SU-DHL-6 (cell line): ENCODE data around the gene KREMEN1.

ENCODE experiments used
- H2AFZ ChIP-seq: fragments of 200-600 bp; sonication (generic); 2 replicates; pipeline ENCODE4 v1.6.1; 2014; ENCODE audit warnings: low read depth, mild to moderate bottlenecking, moderate library complexity, mixed read lengths, antibody characterized with exemption, low read length; ENCODE audit not compliant: severe bottlenecking
- H3F3A ChIP-seq: fragments of 200-600 bp; shearing (Covaris generic); 2 replicates; pipeline ENCODE4 v1.6.0; 2016; ENCODE audit warnings: antibody characterized with exemption, mild to moderate bottlenecking; ENCODE audit not compliant: insufficient read depth
- H3K27ac ChIP-seq: fragments of 200-600 bp; sonication (generic); 2 replicates; pipeline ENCODE4 v1.5.1; 2016; ENCODE audit warnings: low read depth, mild to moderate bottlenecking, low read length, moderate library complexity, mixed read lengths
- H3K27me3 ChIP-seq: fragments of 200-600 bp; sonication (generic), shearing (Covaris generic); 2 replicates; pipeline ENCODE4 v1.6.0; 2014; ENCODE audit warnings: mild to moderate bottlenecking, low read length
- H3K36me3 ChIP-seq: fragments of 200-600 bp; sonication (generic); 2 replicates; pipeline ENCODE4 v1.6.1; 2014; ENCODE audit warnings: mild to moderate bottlenecking, low read length, mixed read lengths
- H3K4me2 ChIP-seq: fragments of 300-600, 200-600 bp; shearing (Covaris generic), sonication (generic); 2 replicates; pipeline ENCODE4 v1.6.0; 2014; ENCODE audit warnings: low read length, low read depth, mild to moderate bottlenecking; ENCODE audit not compliant: poor library complexity, severe bottlenecking
- H3K4me3 ChIP-seq: fragments of 200-600 bp; sonication (generic); 2 replicates; pipeline ENCODE4 v1.5.1; 2014; ENCODE audit warnings: antibody characterized with exemption, low read length, mild to moderate bottlenecking, mixed read lengths; ENCODE audit not compliant: insufficient read depth, poor library complexity, severe bottlenecking
- H3K79me2 ChIP-seq: fragments of 200-600 bp; sonication (generic); 2 replicates; pipeline ENCODE4 v1.6.1; 2014; ENCODE audit warnings: mild to moderate bottlenecking, low read length, moderate library complexity; ENCODE audit not compliant: insufficient read depth
- H3K9ac ChIP-seq: fragments of 200-600 bp; sonication (generic); 2 replicates; pipeline ENCODE4 v1.7.0; 2014; ENCODE audit warnings: mild to moderate bottlenecking, low read length
- H3K9me2 ChIP-seq: fragments of 200-600 bp; sonication (generic); replicated peaks from 2 replicates; pipeline ENCODE4 v1.6.1; 2014; ENCODE audit warnings: low read length; ENCODE audit not compliant: insufficient read depth
- H3K9me3 ChIP-seq: fragments of 200-600 bp; sonication (generic); 2 replicates; pipeline ENCODE4 v1.6.1; 2014; ENCODE audit warnings: low read length, mixed read lengths; ENCODE audit not compliant: insufficient read depth
- H4K20me1 ChIP-seq: fragments of 200-600 bp; sonication (generic); 2 replicates; pipeline ENCODE4 v1.6.1; 2014; ENCODE audit warnings: low read depth, mild to moderate bottlenecking, antibody characterized with exemption, low read length, moderate library complexity, mixed read lengths
- CTCF ChIP-seq: fragments of 200-600 bp; sonication (generic); IDR thresholded peaks from one replicate; pipeline ENCODE4 v1.5.1; 2017; ENCODE audit warnings: antibody characterized with exemption, mild to moderate bottlenecking, low read length, moderate library complexity; ENCODE audit not compliant: insufficient read depth, poor library complexity, severe bottlenecking
- EZH2phosphoT487 ChIP-seq: fragments of 200-600 bp; sonication (generic), shearing (Covaris generic); conservative IDR thresholded peaks from 2 replicates; pipeline ENCODE4 v1.6.1; 2018; ENCODE audit warnings: mild to moderate bottlenecking, antibody characterized with exemption, low read length, moderate library complexity, mixed read lengths

The KREMEN1 gene

GRCh38 chr22:29209624-29209929, 136.7 kb downstream of the KREMEN1 start:
- H2AFZ ChIP-seq = no peak overlapping the region
- no peak overlapping the region for H3K27ac ChIP-seq
- no peak overlapping the region for H3K4me2 ChIP-seq
- H3K4me3 ChIP-seq = no peak overlapping the region
- H3K9me3 ChIP-seq = no peaks in the 10 kb centered on the region
- TF ChIP-seq EZH2phosphoT487 (no peak), CTCF (no peak)
- no peaks in the 10 kb centered on the region for H3K27me3 ChIP-seq
- no peaks in the 10 kb centered on the region for H3K79me2 ChIP-seq
- H3K9me2 ChIP-seq = no peaks in the 10 kb centered on the region
- H3K9ac ChIP-seq = no peak overlapping the region
- H4K20me1 ChIP-seq = no peaks in the 10 kb centered on the region
- H3K36me3 ChIP-seq = no peaks in the 10 kb centered on the region
- H3F3A ChIP-seq = no peaks in the 10 kb centered on the region

GRCh38 chr22:29211066-29211465, 138.2 kb downstream of the KREMEN1 start:
- Histone ChIP-seq H3K4me3 (no peak overlapping the region), H3K27ac (no peak overlapping the region), H3F3A (no peaks in the 10 kb centered on the region), H3K79me2 (no peaks in the 10 kb centered on the region), H3K9me2 (no peaks in the 10 kb centered on the region), H3K4me2 (no peak overlapping the region), H3K9ac (no peak overlapping the region), H4K20me1 (no peaks in the 10 kb centered on the region), H3K27me3 (no peaks in the 10 kb centered on the region), H3K9me3 (no peaks in the 10 kb centered on the region), H2AFZ (no peak overlapping the region), H3K36me3 (no peaks in the 10 kb centered on the region)
- TF ChIP-seq CTCF (no peak), EZH2phosphoT487 (no peak)

- Histone ChIP-seq H3F3A (no peaks in the 10 kb centered on the region), H3K27ac (no peak overlapping the region), H3K9me2 (no peaks in the 10 kb centered on the region), H3K4me2 (no peak overlapping the region), H3K27me3 (no peaks in the 10 kb centered on the region), H2AFZ (no peak overlapping the region), H3K9ac (no peak overlapping the region), H3K4me3 (no peak overlapping the region), H4K20me1 (no peaks in the 10 kb centered on the region), H3K9me3 (no peaks in the 10 kb centered on the region), H3K36me3 (no peaks in the 10 kb centered on the region), H3K79me2 (no peaks in the 10 kb centered on the region)
- TF ChIP-seq CTCF = no peak
- TF ChIP-seq EZH2phosphoT487 = no peak
These were observed 138.6 kb downstream of the KREMEN1 start for GRCh38 chr22:29211466-29211865.

GRCh38 chr22:29212743-29213142, 139.9 kb downstream of the KREMEN1 start:
- Histone ChIP-seq H3K36me3 (no peaks in the 10 kb centered on the region), H3F3A (no peaks in the 10 kb centered on the region), H3K9me3 (no peaks in the 10 kb centered on the region), H4K20me1 (no peaks in the 10 kb centered on the region), H3K27me3 (no peaks in the 10 kb centered on the region), H2AFZ (no peak overlapping the region), H3K4me2 (no peak overlapping the region), H3K9ac (no peak overlapping the region), H3K9me2 (no peaks in the 10 kb centered on the region), H3K27ac (no peak overlapping the region), H3K79me2 (no peaks in the 10 kb centered on the region), H3K4me3 (no peak overlapping the region)
- TF ChIP-seq CTCF = no peak
- TF ChIP-seq EZH2phosphoT487 = no peak
